ENCODE measurements around the gene PHF21A. TPM values are rescaled to one million over a fixed set of nuclear protein-coding genes. Genes with fewer than 3 reads are reported as not detected.

Gene PHF21A
- total and polyA plus RNA-seq, 2 of the 8 experiments (the other 6 are each of a cell fraction or from before 2014, with no cell fraction given) = 17.6 to 40.3 TPM

DNA sequence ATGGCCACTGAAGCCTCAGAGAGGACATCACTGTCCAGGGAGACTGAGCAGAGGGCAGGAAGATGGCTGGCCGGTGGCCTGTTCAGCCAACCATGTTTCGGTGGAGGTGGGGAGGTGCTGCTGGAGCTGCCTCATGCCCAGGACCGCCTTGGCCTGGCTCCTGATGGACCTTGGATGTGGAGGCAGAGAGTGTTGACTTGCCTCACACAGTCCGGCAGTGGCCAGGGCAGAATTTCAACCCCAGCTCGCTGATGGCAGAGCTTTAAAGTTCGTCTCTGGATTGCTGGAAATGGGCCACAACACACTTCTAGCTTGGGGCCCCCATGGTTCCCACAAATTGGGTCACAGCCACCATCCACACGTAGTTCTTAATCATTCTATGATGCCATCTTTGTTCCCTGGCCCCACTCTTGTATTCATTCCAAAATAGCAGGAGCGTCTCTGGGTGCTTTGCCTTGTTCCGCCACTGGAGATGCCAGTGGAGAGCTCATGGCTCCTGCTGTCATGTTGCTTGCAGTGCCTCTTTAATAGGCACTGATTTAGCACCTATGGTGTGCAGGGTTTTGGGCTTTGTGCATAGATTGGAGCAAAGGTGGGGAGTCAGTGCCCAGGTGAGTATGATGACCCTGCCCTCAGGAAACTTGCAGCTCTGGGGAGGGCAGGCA, 230.2 kb downstream of the PHF21A start:
- H4K8ac ChIP-seq (ENCODE audit: extremely low read depth, insufficient read depth, low read length) = no peak overlapping the region

More for the DNA sequence above, 230.2 kb downstream of the PHF21A start:
- Histone ChIP-seq H4K20me1 (replicated peaks in 1 of 2; ENCODE audit: control insufficient read depth in 1 of 2, insufficient read depth in 2 of 2, low read length in 2 of 2) (peaks cover 0 to 8% of the 10 kb centered on the region in 2 experiments), H3K23ac (ENCODE audit: insufficient read length) (no peak overlapping the region), H3K4ac (replicated peaks; ENCODE audit: insufficient read length, low read depth, low read length) (no peak overlapping the region), H3K27ac (ENCODE audit: low read depth, low read length) (no peak overlapping the region), H2AFZ (ENCODE audit: low read length) (no peak overlapping the region), H3K18ac (ENCODE audit: extremely low read depth, low read length) (no peak overlapping the region), H2BK20ac (ENCODE audit: low read length) (no peak overlapping the region), H3K9me3 (ENCODE audit: insufficient read depth in 2 of 2, low read depth in 1 of 2, low read length in 1 of 2) (no peaks in the 10 kb centered on the region), H2AK5ac (ENCODE audit: low read depth, low read length) (no peak overlapping the region), H2BK12ac (ENCODE audit: low read depth, low read length) (peak overlapping the region; percentile 35; the same call in 1 of the 2 replicates), H3K27me3 (replicated peaks in 1 of 4; ENCODE audit: control insufficient read depth in 3 of 4, extremely low read depth in 1 of 4, insufficient read depth in 3 of 4, low read length in 3 of 4) (no peaks in the 10 kb centered on the region), H4K5ac (ENCODE audit: insufficient read length, low read depth, low read length) (no peak overlapping the region), H3K14ac (ENCODE audit: insufficient read length) (no peak overlapping the region), H3K56ac (replicated peaks; ENCODE audit: insufficient read length, low read depth, low read length) (no peak overlapping the region), H3K4me3 (ENCODE audit: extremely low read depth in 1 of 4, insufficient read depth in 2 of 4, low read depth in 3 of 4, low read length in 4 of 4) (no peak overlapping the region), H2BK120ac (replicated peaks; ENCODE audit: low read depth, low read length) (no peak overlapping the region), H4K91ac (replicated peaks; ENCODE audit: insufficient read length, low read length) (no peak overlapping the region), H3K23me2 (ENCODE audit: low read depth, low read length) (peaks cover 3% of the 10 kb centered on the region; the same call in 1 of the 2 replicates), H3K4me2 (ENCODE audit: insufficient read depth in 1 of 2, low read depth in 2 of 2, low read length in 2 of 2) (no peak overlapping the region), H3K79me2 (ENCODE audit: control insufficient read depth in 1 of 2, insufficient read depth in 2 of 2, low read length in 2 of 2) (no peaks in the 10 kb centered on the region; a peak in 1 of 4 replicates), H3K9ac (replicated peaks in 1 of 4; ENCODE audit: extremely low read depth in 1 of 4, low read depth in 3 of 4, low read length in 3 of 4) (no peak overlapping the region), H3K36me3 (ENCODE audit: control insufficient read depth in 2 of 4, insufficient read depth in 4 of 4, low read length in 3 of 4) (no peaks in the 10 kb centered on the region), H2BK5ac (ENCODE audit: low read depth, low read length) (no peak overlapping the region), H2BK15ac (ENCODE audit: low read length) (no peak overlapping the region), H3K79me1 (ENCODE audit: low read depth, low read length) (no peaks in the 10 kb centered on the region; the same call in 1 of the 2 replicates), H3K4me1 (replicated peaks in 1 of 4; ENCODE audit: control insufficient read depth in 3 of 4, insufficient read depth in 4 of 4, low read length in 3 of 4) (peaks cover 0 to 15% (median 8%) of the 10 kb centered on the region in 4 experiments; a peak in 6 of 7 replicates)
- ChIA-PET CTCF (ENCODE audit: partially characterized antibody) (interaction anchor here (0.6 to 5.7 kb wide), 5 partner anchors 14 to 75 kb away, joined by 3 to 32 read pairs (median 3); no protein-coding TSS in a partner anchor), POLR2A (ENCODE audit: partially characterized antibody) (interaction anchor here (0.5 to 1.2 kb wide), 3 partner anchors 11 to 415 kb away, joined by 3 read pairs; no protein-coding TSS in a partner anchor)
- DNase-seq (ENCODE audit: low read depth in 1 of 2, low spot score in 2 of 2) (no peak), FAIRE-seq (no peak)
- WGBS, 2 experiments (ENCODE audit: extremely low coverage in 1 of 2, insufficient coverage in 1 of 2, insufficient read length in 1 of 2, insufficient replicate concordance in 2 of 2, low coverage in 1 of 2, low lambda C conversion rate in 2 of 2, missing lambda C conversion rate in 1 of 2) = 81% methylated on average over 9 of the region's 9 CpGs; no CpG with 5 or more reads in 1 of the 2 experiments
- TF ChIP-seq, protein P1, sequence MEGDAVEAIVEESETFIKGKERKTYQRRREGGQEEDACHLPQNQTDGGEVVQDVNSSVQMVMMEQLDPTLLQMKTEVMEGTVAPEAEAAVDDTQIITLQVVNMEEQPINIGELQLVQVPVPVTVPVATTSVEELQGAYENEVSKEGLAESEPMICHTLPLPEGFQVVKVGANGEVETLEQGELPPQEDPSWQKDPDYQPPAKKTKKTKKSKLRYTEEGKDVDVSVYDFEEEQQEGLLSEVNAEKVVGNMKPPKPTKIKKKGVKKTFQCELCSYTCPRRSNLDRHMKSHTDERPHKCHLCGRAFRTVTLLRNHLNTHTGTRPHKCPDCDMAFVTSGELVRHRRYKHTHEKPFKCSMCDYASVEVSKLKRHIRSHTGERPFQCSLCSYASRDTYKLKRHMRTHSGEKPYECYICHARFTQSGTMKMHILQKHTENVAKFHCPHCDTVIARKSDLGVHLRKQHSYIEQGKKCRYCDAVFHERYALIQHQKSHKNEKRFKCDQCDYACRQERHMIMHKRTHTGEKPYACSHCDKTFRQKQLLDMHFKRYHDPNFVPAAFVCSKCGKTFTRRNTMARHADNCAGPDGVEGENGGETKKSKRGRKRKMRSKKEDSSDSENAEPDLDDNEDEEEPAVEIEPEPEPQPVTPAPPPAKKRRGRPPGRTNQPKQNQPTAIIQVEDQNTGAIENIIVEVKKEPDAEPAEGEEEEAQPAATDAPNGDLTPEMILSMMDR (IDR thresholded peaks at IDR 0.05; ENCODE audit: control extremely low read depth in 1 of 3, insufficient read depth in 1 of 3, low read depth in 1 of 3, low read length in 3 of 3) = peak; percentile 7 to 21 (median 8); a peak in 2 of 4 replicates
- TF ChIP-seq ASH2L (IDR thresholded peaks at IDR 0.05; ENCODE audit: low read length) (no peak), RAD21 (IDR thresholded peaks at IDR 0.05 in 1 of 2, conservative IDR thresholded peaks at IDR 0.05 in 1 of 2; ENCODE audit: low read depth in 2 of 2, low read length in 2 of 2) (peak in 1 of 2 experiments; percentile 16; a peak in 1 of 4 replicates), CTBP2 (IDR thresholded peaks at IDR 0.05; ENCODE audit: borderline replicate concordance, insufficient read depth, insufficient read length, low read length) (no peak), TAF1 (IDR thresholded peaks at IDR 0.05; ENCODE audit: low read depth, low read length) (no peak), RFX5 (IDR thresholded peaks at IDR 0.05; ENCODE audit: borderline replicate concordance, low read depth, low read length) (no peak)
